Erythroblast (primary cell): ENCODE results near the gene TPM2.

Experiments
- DNase-seq, 2 experiments: peaks; one replicate each; lab custom pipeline; 2025; lab: John Stamatoyannopoulos, UW
- GATA1 ChIP-seq: IDR thresholded peaks from 2 replicates; pipeline ENCODE4 v1.6.1; 2011; ENCODE audit warnings: low read depth, mild to moderate bottlenecking, control low read depth, low read length, moderate library complexity
- POLR2A ChIP-seq: IDR thresholded peaks from 2 replicates; pipeline ENCODE4 v1.6.1; 2011; ENCODE audit warnings: mild to moderate bottlenecking, low read length

The TPM2 gene

GRCh38 chr9:35691757-35692301 is 2.1 kb upstream of the TPM2 start:
- TF ChIP-seq POLR2A (no peak), GATA1 (no peak)
- no peak for DNase-seq

GRCh38 chr9:35691334-35691650 is 1.6 kb upstream of the TPM2 start:
- TF ChIP-seq POLR2A (no peak), GATA1 (no peak)
- no peak for DNase-seq

GRCh38 chr9:35690614-35691333 is 1.0 kb upstream of the TPM2 start:
- DNase-seq = peak; percentile 14 to 39
- TF ChIP-seq GATA1 = no peak
- no peak for TF ChIP-seq POLR2A

- DNase-seq = no peak
- no peak for TF ChIP-seq POLR2A
- TF ChIP-seq GATA1 = no peak
Measured at GRCh38 chr9:35690294-35690613, 529 bp upstream of the TPM2 start.

GRCh38 chr9:35688558-35689541 is 875 bp downstream of the TPM2 start:
- TF ChIP-seq POLR2A (no peak), GATA1 (no peak)
- no peak for DNase-seq

GRCh38 chr9:35687972-35688557 is 1.7 kb downstream of the TPM2 start:
- DNase-seq = no peak
- TF ChIP-seq POLR2A = no peak

- TF ChIP-seq POLR2A (no peak), GATA1 (no peak)
- no peak for DNase-seq
Measured at GRCh38 chr9:35687306-35687705, 2.4 kb downstream of the TPM2 start.

- TF ChIP-seq POLR2A (no peak), GATA1 (no peak)
- DNase-seq = no peak
Measured at GRCh38 chr9:35686222-35687203, 3.2 kb downstream of the TPM2 start.

GRCh38 chr9:35685506-35685905 is 4.2 kb downstream of the TPM2 start:
- no peak for DNase-seq
- TF ChIP-seq POLR2A = no peak
- no peak for TF ChIP-seq GATA1

- no peak for DNase-seq
- TF ChIP-seq GATA1 (no peak), POLR2A (no peak)
Measured at GRCh38 chr9:35684921-35685320, 4.8 kb downstream of the TPM2 start.

GRCh38 chr9:35683323-35683722 is 6.4 kb downstream of the TPM2 start:
- no peak for DNase-seq
- TF ChIP-seq GATA1 = no peak
- no peak for TF ChIP-seq POLR2A

GRCh38 chr9:35682520-35683315 is 7.0 kb downstream of the TPM2 start:
- no peak for DNase-seq
- TF ChIP-seq POLR2A (no peak), GATA1 (no peak)

- TF ChIP-seq GATA1 (no peak), POLR2A (no peak)
- no peak for DNase-seq
Measured at GRCh38 chr9:35682051-35682450, 7.7 kb downstream of the TPM2 start.
